Effector memory CD8-positive, alpha-beta T cell (primary cell): ENCODE measurements around the gene CCL22.

Experiments used
- ATAC-seq: fragments of 150-1000 bp; cut with Tn5 transposase; replicated peaks from 2 replicates; pipeline ENCODE4 v1.10.0; 2021; ENCODE audit warnings: mild to moderate bottlenecking, moderate library complexity
- DNase-seq, 3 experiments: peaks; one replicate each; pipeline ENCODE4 v3.0.0; 2021
- H3K27ac Mint-ChIP-seq, 2 donors: one replicate each; pipeline ENCODE4 v1.8.0; 2022; ENCODE audit warnings: mild to moderate bottlenecking in 2 of 2, mixed read lengths in 2 of 2, moderate library complexity in 2 of 2
- H3K27me3 Mint-ChIP-seq, 2 donors: one replicate each; pipeline ENCODE4 v1.8.0; 2022; ENCODE audit warnings: mixed read lengths in 2 of 2
- H3K36me3 Mint-ChIP-seq: one replicate; pipeline ENCODE4 v1.8.0; 2022; ENCODE audit warnings: mild to moderate bottlenecking, moderate library complexity, mixed read lengths; ENCODE audit not compliant: insufficient read depth
- H3K4me1 Mint-ChIP-seq, 2 donors: one replicate each; pipeline ENCODE4 v1.8.0; 2022; ENCODE audit warnings: low read depth in 2 of 2, mixed read lengths in 2 of 2
- H3K4me3 Mint-ChIP-seq, 2 donors: one replicate each; pipeline ENCODE4 v1.8.0; 2022; ENCODE audit warnings: mild to moderate bottlenecking in 2 of 2, mixed read lengths in 2 of 2, moderate library complexity in 2 of 2
- H3K9me3 Mint-ChIP-seq, 2 donors: one replicate each; pipeline ENCODE4 v1.8.0; 2022; ENCODE audit warnings: mixed read lengths in 2 of 2

CCL22 gene

DNA sequence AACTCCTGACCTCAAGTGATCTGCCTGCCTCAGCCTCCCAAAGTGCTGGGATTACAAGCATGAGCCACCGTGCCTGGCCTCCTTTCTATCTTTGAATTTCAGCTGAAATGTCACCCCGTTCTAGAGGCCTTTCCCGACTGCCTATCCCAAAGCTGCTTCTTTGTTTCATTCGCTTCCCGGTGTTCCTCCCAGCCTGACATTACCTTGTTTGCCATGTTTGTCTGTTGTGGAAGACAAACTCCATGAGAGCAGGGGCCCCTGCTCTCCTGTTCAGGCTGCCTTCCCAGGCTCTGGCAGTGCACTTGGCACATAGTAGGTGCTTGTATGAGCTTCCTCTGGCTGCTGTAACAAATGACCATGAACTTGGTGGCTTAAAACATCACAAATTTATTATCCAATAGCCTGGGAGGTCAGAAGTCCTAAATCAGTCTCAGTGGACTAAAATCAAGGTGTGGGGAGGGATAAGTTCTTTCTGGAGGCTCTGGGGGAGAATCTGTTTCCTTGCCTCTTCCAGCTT is 2.6 kb upstream of the CCL22 start:
- DNase-seq: no peak
- Mint-ChIP-seq H3K9me3 (no peaks in the 10 kb centered on the region), H3K4me3 (no peak overlapping the region), H3K4me1 (peaks cover 0 to 3% of the 10 kb centered on the region in 2 donors), H3K27me3 (peaks cover 10 to 26% of the 10 kb centered on the region in 2 donors), H3K36me3 (peaks cover 2% of the 10 kb centered on the region), H3K27ac (peak overlapping the region in 1 of 2 donors; percentile 55)
- no peak for ATAC-seq

DNA sequence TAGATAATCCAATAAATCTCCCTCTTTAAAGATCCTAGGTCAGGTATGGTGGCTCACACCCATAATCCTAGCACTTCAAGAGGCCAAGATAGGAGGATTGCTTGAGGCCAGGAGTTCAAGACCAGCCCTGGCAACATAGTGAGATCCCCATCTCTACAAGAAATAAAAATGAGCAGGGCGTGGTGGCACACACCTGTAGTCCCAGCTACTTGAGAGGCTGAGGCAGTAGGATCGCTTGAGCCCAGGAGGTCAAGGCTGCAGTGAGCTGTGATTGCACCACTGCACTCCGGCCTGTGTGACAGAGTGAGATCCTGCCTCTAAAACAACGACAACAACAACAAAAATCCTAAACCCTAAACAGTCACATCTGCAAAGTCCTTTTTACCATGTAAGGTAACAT is 2.0 kb upstream of the CCL22 start:
- no peaks in the 10 kb centered on the region for H3K9me3 Mint-ChIP-seq
- H3K36me3 Mint-ChIP-seq: peaks cover 2% of the 10 kb centered on the region
- H3K27ac Mint-ChIP-seq: no peak overlapping the region
- H3K4me1 Mint-ChIP-seq: peaks cover 0 to 3% of the 10 kb centered on the region in 2 donors
- DNase-seq (no peak), ATAC-seq (no peak)
- H3K4me3 Mint-ChIP-seq: no peak overlapping the region
- peaks cover 10 to 23% of the 10 kb centered on the region in 2 donors for H3K27me3 Mint-ChIP-seq

DNA sequence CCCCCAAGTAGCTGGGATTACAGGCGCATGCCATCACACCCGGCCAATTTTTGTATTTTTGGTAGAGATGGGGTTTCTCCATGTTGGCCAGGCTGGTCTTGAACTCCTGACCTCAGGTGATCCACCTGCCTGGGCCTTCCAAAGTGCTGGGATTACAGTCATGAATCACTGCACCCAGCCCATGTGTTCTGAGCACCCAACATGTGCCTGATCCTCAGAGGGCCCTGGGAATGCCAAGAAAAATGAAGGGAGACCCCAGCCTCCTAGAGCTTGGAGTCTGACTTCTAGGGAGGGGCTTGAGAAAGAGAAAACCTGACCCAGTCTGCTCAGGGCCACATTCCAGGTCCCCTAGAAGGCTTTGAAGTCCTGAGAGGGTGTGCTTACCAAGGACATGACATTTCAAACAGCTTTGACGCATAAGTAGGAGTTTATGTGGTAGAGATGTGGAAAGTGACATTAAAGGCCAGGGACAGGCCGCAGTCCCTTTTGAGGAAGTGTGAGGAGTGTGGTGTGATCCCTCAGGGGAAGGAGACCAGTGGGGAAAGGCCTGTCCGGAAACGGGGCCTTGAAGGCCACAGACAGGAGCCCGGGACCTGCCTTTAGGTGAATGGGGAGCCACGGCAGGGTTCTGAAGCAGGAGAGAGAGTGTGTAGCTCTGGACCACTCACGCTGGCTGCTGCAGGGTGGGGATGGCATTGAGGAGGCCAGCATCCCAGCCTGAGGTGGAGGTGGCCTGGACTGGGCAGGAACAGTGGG is 1.1 kb upstream of the CCL22 start:
- Mint-ChIP-seq H3K36me3 (peaks cover 2% of the 10 kb centered on the region), H3K27ac (no peak overlapping the region), H3K4me3 (no peak overlapping the region), H3K9me3 (no peaks in the 10 kb centered on the region), H3K27me3 (peaks cover 5 to 14% of the 10 kb centered on the region in 2 donors), H3K4me1 (peaks cover 0 to 3% of the 10 kb centered on the region in 2 donors)
- DNase-seq (no peak), ATAC-seq (no peak)

DNA sequence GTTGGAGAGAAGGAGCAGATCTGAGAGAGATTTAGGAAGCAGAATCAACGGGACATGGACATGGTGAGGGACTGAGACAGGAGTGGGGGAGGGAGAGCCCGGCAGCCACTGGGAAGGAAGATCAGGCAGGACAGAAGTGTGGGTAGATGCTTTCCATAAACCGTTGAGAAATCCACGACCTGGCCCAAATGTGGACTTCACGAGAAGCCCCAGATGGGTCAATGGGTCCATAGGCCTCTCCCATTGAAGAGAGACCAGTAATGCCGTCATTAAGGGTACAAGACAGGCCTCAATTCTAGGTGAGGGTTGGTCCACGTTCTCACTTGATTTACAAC is 530 bp upstream of the CCL22 start:
- peaks cover 5 to 9% of the 10 kb centered on the region in 2 donors for H3K27me3 Mint-ChIP-seq
- DNase-seq (no peak), ATAC-seq (no peak)
- no peak overlapping the region for H3K27ac Mint-ChIP-seq
- peaks cover 2% of the 10 kb centered on the region for H3K36me3 Mint-ChIP-seq
- no peaks in the 10 kb centered on the region for H3K9me3 Mint-ChIP-seq
- H3K4me1 Mint-ChIP-seq: peaks cover 0 to 3% of the 10 kb centered on the region in 2 donors
- no peak overlapping the region for H3K4me3 Mint-ChIP-seq

DNA sequence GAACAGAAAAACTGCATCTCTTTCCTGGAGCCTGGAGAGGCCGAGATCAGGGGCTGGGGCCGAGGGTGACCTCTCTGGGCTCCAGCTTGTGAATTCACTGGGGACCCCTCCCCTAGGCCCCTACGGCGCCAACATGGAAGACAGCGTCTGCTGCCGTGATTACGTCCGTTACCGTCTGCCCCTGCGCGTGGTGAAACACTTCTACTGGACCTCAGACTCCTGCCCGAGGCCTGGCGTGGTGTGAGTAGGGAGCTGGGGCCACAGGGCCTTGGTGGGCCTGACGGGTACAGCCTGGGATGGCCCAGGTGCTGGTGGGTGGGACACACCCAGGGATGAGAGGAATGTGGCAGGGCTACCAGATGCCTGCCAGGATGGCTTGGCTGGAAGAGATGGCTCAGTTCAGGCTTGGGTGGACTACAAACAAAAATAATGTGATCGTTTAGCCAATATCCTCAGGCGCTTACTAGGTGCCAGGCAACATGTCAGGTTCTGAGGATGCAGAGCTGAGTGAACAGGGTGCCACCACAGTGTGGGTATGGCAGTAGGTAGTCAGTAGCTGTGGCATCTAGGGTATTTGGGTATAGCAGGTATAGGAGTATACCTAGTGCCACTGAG is 1.8 kb downstream of the CCL22 start:
- no peak for ATAC-seq

DNA sequence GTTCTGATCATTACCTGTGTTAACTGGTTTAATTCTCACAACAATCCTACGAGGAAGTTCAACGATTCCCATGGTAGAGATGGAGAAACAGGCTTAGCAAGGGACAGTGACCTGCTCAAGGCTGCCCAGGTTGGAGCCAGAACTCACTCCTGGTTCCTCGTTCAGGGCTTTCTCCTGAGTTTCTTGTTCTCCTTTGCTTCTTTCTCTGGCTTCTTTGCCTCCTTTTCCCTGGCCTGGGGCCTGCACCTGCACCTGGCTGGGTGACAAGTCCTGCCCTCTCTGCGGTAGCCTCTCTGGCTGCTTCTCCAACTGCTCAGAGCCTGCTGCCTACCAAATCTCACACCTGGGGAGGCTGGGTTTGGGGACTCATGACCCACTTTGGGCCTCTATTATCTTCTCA is 2.8 kb downstream of the CCL22 start:
- Mint-ChIP-seq H3K9me3 (no peaks in the 10 kb centered on the region), H3K4me1 (peaks cover 0 to 3% of the 10 kb centered on the region in 2 donors), H3K36me3 (no peaks in the 10 kb centered on the region), H3K27ac (no peak overlapping the region), H3K27me3 (peaks cover 18 to 36% of the 10 kb centered on the region in 2 donors), H3K4me3 (no peak overlapping the region)
- no peak for DNase-seq
- no peak for ATAC-seq

More for the DNA sequence above, 1.8 kb downstream of the CCL22 start:
- Mint-ChIP-seq H3K9me3 (no peaks in the 10 kb centered on the region), H3K27ac (no peak overlapping the region), H3K36me3 (peaks cover 2% of the 10 kb centered on the region), H3K4me1 (peaks cover 0 to 3% of the 10 kb centered on the region in 2 donors), H3K27me3 (peaks cover 20 to 33% of the 10 kb centered on the region in 2 donors), H3K4me3 (no peak overlapping the region)
- no peak for DNase-seq

DNA sequence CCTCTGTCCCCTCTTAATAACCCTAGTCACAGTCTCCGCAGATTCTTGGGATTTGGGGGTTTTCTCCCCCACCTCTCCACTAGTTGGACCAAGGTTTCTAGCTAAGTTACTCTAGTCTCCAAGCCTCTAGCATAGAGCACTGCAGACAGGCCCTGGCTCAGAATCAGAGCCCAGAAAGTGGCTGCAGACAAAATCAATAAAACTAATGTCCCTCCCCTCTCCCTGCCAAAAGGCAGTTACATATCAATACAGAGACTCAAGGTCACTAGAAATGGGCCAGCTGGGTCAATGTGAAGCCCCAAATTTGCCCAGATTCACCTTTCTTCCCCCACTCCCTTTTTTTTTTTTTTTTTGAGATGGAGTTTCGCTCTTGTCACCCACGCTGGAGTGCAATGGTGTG is 5.6 kb downstream of the CCL22 start:
- H3K4me1 Mint-ChIP-seq: no peaks in the 10 kb centered on the region
- H3K9me3 Mint-ChIP-seq: no peaks in the 10 kb centered on the region
- H3K4me3 Mint-ChIP-seq: no peak overlapping the region
- DNase-seq (no peak), ATAC-seq (no peak)
- peaks cover 28 to 60% of the 10 kb centered on the region in 2 donors for H3K27me3 Mint-ChIP-seq
- H3K27ac Mint-ChIP-seq: peak overlapping the region in 1 of 2 donors; percentile 11
- peaks cover 3% of the 10 kb centered on the region for H3K36me3 Mint-ChIP-seq

DNA sequence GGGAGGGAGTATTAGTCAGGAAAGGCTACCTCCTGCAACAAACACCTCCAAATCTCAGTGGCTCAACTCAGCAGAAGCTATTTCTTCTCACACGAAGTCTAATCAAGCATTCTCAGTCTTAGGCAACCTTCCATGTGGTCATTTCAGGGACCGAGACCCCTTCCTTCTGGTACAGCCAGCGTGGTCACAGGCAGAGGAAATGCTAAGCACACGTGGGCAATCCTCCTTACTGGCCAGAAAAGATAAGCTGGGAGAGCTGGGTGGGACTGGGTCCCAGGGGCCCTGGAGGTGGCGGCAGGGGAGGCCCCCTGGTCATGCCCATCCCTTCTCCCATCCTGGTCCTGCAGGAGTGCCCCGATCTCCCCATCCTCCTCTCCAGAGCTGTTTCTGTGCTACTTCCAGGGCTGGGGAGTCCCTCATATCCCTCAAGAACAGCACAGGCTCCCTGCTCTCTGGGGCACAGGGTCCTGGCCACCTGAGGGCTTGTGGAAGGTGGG is 8.0 kb downstream of the CCL22 start:
- Mint-ChIP-seq H3K36me3 (peaks cover 3% of the 10 kb centered on the region), H3K4me1 (no peaks in the 10 kb centered on the region), H3K4me3 (no peak overlapping the region), H3K27ac (no peak overlapping the region), H3K9me3 (no peaks in the 10 kb centered on the region), H3K27me3 (peaks cover 28 to 76% of the 10 kb centered on the region in 2 donors)
- ATAC-seq (no peak), DNase-seq (no peak)

DNA sequence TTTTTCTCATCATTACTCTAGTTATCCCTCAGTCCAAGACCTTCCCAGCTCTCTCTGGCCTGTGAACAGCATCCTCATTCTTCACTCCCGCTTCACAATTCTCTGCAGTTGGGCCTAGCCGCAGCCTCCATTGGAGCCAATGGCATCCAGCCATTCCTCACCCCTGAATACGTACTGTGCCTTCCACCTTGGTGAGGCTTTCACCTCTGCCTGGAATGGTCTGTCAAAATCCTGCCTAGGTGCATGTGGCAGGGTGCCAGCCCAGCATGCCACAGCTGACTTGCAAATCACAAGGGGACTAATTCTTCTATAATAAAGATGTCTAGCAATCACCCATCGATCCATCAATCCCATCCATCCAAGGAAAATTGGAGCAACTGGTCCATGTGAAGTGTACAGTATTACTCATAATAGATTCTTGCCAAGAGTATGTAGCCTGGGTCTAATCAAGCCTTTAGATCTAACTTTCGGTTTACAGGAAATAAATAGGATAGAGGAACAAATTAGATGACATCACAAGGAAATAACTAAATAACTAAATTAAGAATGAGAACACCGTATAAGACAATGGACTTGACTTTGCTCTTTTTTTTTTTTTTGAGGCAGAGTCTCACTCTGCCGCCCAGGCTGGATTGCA is 8.7 kb downstream of the CCL22 start:
- ATAC-seq (no peak), DNase-seq (no peak)
- Mint-ChIP-seq H3K9me3 (no peaks in the 10 kb centered on the region), H3K36me3 (peaks cover 3% of the 10 kb centered on the region), H3K27me3 (peaks cover 28 to 79% of the 10 kb centered on the region in 2 donors), H3K27ac (peak overlapping the region in 1 of 2 donors; percentile 54), H3K4me1 (no peaks in the 10 kb centered on the region), H3K4me3 (no peak overlapping the region)

DNA sequence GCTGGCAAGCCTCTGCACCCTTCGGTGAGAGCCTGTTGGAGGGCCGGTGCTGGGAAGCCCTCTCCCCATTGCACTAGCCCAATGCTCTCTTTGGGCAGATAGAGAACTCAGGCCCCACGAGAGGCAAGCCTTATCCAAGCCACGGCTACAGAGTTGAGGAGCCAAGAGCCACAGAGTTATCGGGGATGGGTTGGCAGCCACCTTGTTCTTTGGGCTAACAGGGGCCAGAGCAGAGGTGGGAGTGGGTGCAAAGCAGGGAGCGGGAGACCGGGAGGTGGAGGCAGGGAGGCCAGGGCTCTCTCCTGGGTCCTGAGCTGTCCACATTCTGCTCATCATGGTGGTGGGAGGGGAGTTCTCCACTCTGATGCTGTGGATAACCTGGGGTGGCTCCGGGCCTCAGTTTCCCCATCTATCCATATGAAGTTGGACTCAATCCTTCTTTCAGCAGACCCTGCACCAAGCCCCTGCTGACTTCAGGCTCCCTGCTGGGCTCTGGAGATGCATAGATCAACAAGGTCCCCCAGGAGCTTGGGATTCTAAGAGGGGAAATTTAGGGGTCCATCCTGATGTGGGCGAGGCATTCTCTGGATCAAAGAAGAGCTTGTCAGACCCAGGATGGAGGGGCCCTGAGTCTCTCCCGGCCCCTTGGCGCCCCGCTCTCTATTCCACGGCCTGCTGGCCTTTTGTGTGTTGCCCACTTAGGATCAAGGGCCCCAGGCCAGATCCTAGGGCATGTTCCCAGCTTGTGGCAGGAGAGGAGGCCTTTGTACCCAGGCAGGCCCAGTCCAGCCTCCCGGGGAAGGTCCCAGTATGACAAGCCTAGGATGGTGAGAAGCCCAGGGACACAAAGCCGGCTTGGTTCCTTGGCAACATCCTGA is 13.2 kb downstream of the CCL22 start:
- no peak overlapping the region for H3K4me3 Mint-ChIP-seq
- peaks cover 13 to 61% of the 10 kb centered on the region in 2 donors for H3K27me3 Mint-ChIP-seq
- no peak overlapping the region for H3K27ac Mint-ChIP-seq
- no peaks in the 10 kb centered on the region for H3K4me1 Mint-ChIP-seq
- ATAC-seq: no peak
- no peak for DNase-seq
- H3K36me3 Mint-ChIP-seq: peaks cover 3% of the 10 kb centered on the region
- no peaks in the 10 kb centered on the region for H3K9me3 Mint-ChIP-seq

DNA sequence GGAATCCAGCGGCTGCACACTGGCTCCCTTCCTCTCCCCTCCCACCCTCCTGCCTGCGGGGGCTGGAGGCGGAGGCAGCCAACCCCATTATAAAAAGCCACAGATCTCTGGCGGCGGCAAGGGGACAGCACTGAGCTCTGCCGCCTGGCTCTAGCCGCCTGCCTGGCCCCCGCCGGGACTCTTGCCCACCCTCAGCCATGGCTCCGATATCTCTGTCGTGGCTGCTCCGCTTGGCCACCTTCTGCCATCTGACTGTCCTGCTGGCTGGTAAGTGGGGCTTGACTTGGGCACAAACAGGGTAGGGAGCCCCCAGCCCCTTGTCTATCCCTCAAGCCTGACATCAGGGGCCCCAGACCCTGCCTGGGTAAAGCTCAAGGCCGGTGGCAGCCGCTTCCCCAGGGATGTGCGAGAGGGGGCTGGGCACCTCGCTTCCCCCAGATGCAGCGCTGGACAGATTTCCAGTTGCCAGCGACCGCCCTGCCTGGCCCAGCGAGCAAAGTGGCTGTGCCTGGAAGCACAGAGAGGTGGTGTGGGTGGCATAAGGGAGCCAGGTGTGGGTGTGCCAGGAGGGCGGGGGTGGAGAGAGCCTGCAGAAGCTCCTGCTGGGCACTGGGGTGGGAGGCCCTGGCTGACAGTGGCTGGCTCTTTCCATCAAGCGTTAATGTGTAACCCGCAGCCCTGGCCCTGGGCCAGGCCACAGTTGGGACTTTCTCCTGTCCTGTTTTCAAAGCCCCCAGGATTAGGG is 14.0 kb downstream of the CCL22 start, which contains the start of gene CX3CL1:
Gene CX3CL1, plus strand, starts transcription at position 119 of the 745 bp plus-strand sequence. Its CDS starts 79 bp downstream, at position 198.
- Mint-ChIP-seq H3K4me1 (peaks cover 0 to 4% of the 10 kb centered on the region in 2 donors), H3K36me3 (peaks cover 3% of the 10 kb centered on the region), H3K27me3 (peaks cover 7 to 53% of the 10 kb centered on the region in 2 donors), H3K9me3 (no peaks in the 10 kb centered on the region), H3K4me3 (no peak within 1 kb of the TSS), H3K27ac (no peak within 1 kb of the TSS)
- no peak for ATAC-seq
- DNase-seq: no peak
